KMS-11 (cell line): ENCODE data around the gene CCDC152.

Source experiments
- H2AFZ ChIP-seq: fragments of 200-600 bp; sonication (generic); 2 replicates; pipeline ENCODE4 v1.6.1; 2016; ENCODE audit warnings: antibody characterized with exemption, mixed run types, low read depth
- H3K27ac ChIP-seq: fragments of 200-600 bp; sonication (generic); 2 replicates; pipeline ENCODE4 v1.6.1; 2016; ENCODE audit warnings: mild to moderate bottlenecking, mixed run types
- H3K27me3 ChIP-seq: fragments of 200-600 bp; sonication (generic); 2 replicates; pipeline ENCODE4 v1.6.1; 2017; ENCODE audit warnings: mild to moderate bottlenecking, low read depth, mixed run types, moderate library complexity; ENCODE audit not compliant: insufficient read depth
- H3K36me3 ChIP-seq: fragments of 200-600 bp; sonication (generic); 2 replicates; pipeline ENCODE4 v1.6.1; 2017; ENCODE audit warnings: mild to moderate bottlenecking, mixed run types; ENCODE audit not compliant: insufficient read depth
- H3K4me1 ChIP-seq: fragments of 200-600 bp; sonication (generic); 2 replicates; pipeline ENCODE4 v1.6.1; 2016; ENCODE audit warnings: mild to moderate bottlenecking, low read depth, mixed run types; ENCODE audit not compliant: poor library complexity, severe bottlenecking
- H3K4me2 ChIP-seq: fragments of 200-600 bp; sonication (generic); 2 replicates; pipeline ENCODE4 v1.7.0; 2016; ENCODE audit warnings: mild to moderate bottlenecking, mixed run types
- H3K4me3 ChIP-seq: fragments of 200-600 bp; sonication (generic); IDR thresholded peaks from 2 replicates; pipeline ENCODE4 v1.6.1; 2017; ENCODE audit warnings: low read depth, low read length, mixed read lengths; ENCODE audit not compliant: insufficient read depth
- H3K79me2 ChIP-seq: fragments of 200-600 bp; sonication (generic); 2 replicates; pipeline ENCODE4 v1.6.1; 2016; ENCODE audit warnings: low read depth, mixed run types; ENCODE audit not compliant: insufficient read depth
- H3K9ac ChIP-seq: fragments of 200-600 bp; sonication (generic); 2 replicates; pipeline ENCODE4 v1.6.1; 2016; ENCODE audit warnings: mild to moderate bottlenecking, mixed run types
- H4K20me1 ChIP-seq: fragments of 200-600 bp; sonication (generic); 2 replicates; pipeline ENCODE4 v1.6.1; 2016; ENCODE audit warnings: mild to moderate bottlenecking, mixed run types; ENCODE audit not compliant: insufficient read depth
- TF ChIP-seq, protein P1 (sequence below): fragments of 200-600 bp; sonication (generic); conservative IDR thresholded peaks from 2 replicates; pipeline ENCODE4 v1.6.1; 2017; ENCODE audit warnings: low read depth, mild to moderate bottlenecking, antibody characterized with exemption, low read length, moderate library complexity, mixed read lengths

CCDC152 gene

DNA sequence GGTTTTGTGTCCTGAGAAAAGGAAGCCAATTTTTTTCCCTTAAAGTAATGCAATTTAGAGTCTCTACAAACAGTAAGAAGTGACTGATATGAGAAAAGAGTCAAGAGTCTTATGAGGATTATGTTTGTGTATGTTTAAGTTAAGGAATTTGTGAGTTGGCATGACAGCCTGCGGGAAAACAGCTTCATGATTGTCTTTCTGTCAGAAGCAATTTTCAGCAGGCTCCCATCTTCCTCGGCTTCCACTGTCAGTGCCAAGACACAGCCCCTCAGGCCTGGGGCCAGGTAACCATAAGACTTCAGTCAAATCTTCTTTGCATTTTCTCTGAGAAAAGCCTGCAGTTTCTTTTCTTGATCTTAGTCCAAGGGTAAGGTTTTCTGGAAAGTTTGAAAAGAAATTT lies 72.1 kb downstream of the CCDC152 start:
- Histone ChIP-seq H3K4me1 (no peaks in the 10 kb centered on the region), H3K4me2 (no peak overlapping the region), H4K20me1 (no peaks in the 10 kb centered on the region), H3K9ac (no peak overlapping the region), H3K4me3 (no peak overlapping the region), H3K79me2 (no peaks in the 10 kb centered on the region), H3K27ac (no peak overlapping the region), H3K27me3 (no peaks in the 10 kb centered on the region), H2AFZ (no peak overlapping the region), H3K36me3 (no peaks in the 10 kb centered on the region)
- TF ChIP-seq, protein P1, sequence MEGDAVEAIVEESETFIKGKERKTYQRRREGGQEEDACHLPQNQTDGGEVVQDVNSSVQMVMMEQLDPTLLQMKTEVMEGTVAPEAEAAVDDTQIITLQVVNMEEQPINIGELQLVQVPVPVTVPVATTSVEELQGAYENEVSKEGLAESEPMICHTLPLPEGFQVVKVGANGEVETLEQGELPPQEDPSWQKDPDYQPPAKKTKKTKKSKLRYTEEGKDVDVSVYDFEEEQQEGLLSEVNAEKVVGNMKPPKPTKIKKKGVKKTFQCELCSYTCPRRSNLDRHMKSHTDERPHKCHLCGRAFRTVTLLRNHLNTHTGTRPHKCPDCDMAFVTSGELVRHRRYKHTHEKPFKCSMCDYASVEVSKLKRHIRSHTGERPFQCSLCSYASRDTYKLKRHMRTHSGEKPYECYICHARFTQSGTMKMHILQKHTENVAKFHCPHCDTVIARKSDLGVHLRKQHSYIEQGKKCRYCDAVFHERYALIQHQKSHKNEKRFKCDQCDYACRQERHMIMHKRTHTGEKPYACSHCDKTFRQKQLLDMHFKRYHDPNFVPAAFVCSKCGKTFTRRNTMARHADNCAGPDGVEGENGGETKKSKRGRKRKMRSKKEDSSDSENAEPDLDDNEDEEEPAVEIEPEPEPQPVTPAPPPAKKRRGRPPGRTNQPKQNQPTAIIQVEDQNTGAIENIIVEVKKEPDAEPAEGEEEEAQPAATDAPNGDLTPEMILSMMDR, result no peak

DNA sequence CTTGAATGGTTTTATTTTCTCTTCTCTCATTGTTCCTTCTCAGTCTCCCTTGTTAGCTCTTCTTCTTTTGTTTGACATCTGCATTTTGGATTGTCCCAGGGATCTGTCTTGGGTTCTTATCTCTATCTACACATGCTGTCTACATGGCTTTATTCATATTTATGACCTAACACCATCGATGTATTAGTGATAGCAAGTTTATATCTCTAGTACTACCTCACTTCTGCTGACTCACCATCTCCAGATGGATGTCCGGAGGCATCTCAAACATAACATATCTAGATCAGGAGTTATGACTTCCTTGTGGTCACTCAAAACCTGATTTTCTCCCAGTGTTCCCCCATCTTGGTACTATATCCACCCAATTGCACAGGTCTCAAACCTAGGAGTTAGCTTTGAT lies 74.3 kb downstream of the CCDC152 start:
- Histone ChIP-seq H3K4me1 (no peaks in the 10 kb centered on the region), H3K4me3 (no peak overlapping the region)

DNA sequence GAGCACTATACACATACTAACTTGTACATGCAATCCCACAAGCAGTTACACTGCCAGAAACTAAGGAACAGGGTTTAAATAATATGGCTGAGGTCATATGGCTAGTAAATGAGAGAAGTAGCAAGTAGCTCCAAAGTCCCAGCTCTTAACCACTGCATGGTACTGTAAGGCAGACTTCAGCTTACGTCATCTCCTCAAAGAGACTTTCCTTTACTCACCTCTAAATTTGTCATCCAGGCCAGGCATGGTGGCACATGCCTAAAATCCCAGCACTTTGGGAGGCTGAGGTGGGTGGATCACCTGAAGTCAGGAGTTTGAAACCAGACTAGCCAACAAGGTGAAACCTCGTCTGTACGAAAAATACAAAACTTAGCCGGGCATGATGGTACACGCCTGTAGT lies 75.4 kb downstream of the CCDC152 start:
- no peak overlapping the region for H3K27ac ChIP-seq
- no peak overlapping the region for H3K4me2 ChIP-seq
- H4K20me1 ChIP-seq, result no peaks in the 10 kb centered on the region
- no peaks in the 10 kb centered on the region for H3K36me3 ChIP-seq
- H3K9ac ChIP-seq, result no peak overlapping the region
- no peaks in the 10 kb centered on the region for H3K79me2 ChIP-seq
- no peak overlapping the region for H3K4me3 ChIP-seq
- H2AFZ ChIP-seq, result no peak overlapping the region
- H3K4me1 ChIP-seq, result no peaks in the 10 kb centered on the region
- TF ChIP-seq, protein P1, result no peak
- H3K27me3 ChIP-seq, result no peaks in the 10 kb centered on the region

More for the DNA sequence above, 74.3 kb downstream of the CCDC152 start:
- H3K79me2 ChIP-seq, result no peaks in the 10 kb centered on the region
- TF ChIP-seq, protein P1, result no peak
- H2AFZ ChIP-seq, result no peak overlapping the region
- no peak overlapping the region for H3K4me2 ChIP-seq
- H3K27me3 ChIP-seq, result no peaks in the 10 kb centered on the region
- no peak overlapping the region for H3K27ac ChIP-seq
- no peaks in the 10 kb centered on the region for H4K20me1 ChIP-seq
- H3K36me3 ChIP-seq, result no peaks in the 10 kb centered on the region
- H3K9ac ChIP-seq, result no peak overlapping the region

DNA sequence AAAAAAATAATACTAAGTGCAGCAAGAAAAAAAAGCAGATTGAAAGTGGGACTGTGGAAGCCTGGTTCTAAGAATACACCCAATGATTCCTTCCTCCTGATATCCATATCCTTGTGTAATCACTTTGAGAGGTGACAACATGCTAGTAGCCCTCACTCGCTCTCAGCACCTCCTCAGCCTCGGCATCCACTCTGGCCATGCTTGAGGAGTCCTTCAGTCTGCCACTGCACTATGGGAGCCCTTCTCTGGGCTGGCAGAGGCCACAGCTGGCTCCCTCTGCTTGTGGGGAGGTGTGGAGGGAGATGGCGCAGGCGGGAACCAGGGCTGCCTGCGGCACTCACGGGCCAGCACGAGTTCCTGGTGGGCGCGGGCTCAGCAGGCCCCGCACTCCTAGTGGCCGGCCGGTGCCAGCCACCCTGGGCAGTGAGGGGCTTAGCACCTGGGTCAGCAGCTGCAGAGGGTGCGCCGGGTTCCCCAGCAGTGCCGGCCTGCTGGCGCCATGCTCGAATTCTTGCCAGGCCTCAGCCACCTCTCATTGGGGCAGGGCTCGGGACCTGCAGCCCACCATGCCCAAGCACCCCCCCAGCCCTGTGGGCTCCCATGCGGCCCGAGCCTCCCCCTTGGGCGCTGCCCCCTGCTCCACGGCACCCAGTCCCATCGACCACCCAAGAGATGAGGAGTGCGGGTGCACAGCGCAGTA lies 79.6 kb downstream of the CCDC152 start:
- no peak overlapping the region for H3K27ac ChIP-seq
- no peak overlapping the region for H3K4me3 ChIP-seq
- no peaks in the 10 kb centered on the region for H4K20me1 ChIP-seq
- H2AFZ ChIP-seq, result no peak overlapping the region
- H3K36me3 ChIP-seq, result no peaks in the 10 kb centered on the region
- TF ChIP-seq, protein P1, result no peak
- H3K79me2 ChIP-seq, result no peaks in the 10 kb centered on the region
- peaks cover 22% of the 10 kb centered on the region for H3K4me1 ChIP-seq
- H3K9ac ChIP-seq, result no peak overlapping the region
- no peaks in the 10 kb centered on the region for H3K27me3 ChIP-seq
- H3K4me2 ChIP-seq, result no peak overlapping the region
